Activated naive CD8-positive, alpha-beta T cell treated with anti-CD3 and anti-CD28 coated beads, Interleukin-2, amount 50 U/mL, for 16 hours (primary cell): ENCODE results near the gene LATS1.
"Not testable (repeated sequence)": the region's sequence is repeated elsewhere in the genome, so short reads cannot be mapped to it uniquely, and the experiment has no call there.

Source experiments
- DNase-seq: peaks from one replicate; pipeline ENCODE4 v3.0.0-alpha.2; 2020; ENCODE audit warnings: low read depth, low spot score

Gene LATS1

GRCh38 chr6:149728499-149729234 lies 10.8 kb upstream of the LATS1 start:
- DNase-seq, result no peak

GRCh38 chr6:149727793-149728498 lies 10.0 kb upstream of the LATS1 start:
- DNase-seq, result no peak

GRCh38 chr6:149725785-149726184 lies 7.9 kb upstream of the LATS1 start:
- no peak for DNase-seq

GRCh38 chr6:149723771-149724417 lies 6.0 kb upstream of the LATS1 start:
- no peak for DNase-seq

- no peak for DNase-seq
Observed at GRCh38 chr6:149723262-149723661, 5.4 kb upstream of the LATS1 start.

- no peak for DNase-seq
Observed at GRCh38 chr6:149719531-149719930, 1.6 kb upstream of the LATS1 start.

- DNase-seq, result no peak
Observed at GRCh38 chr6:149717255-149717587, 680 bp downstream of the LATS1 start.

GRCh38 chr6:149716181-149716963 lies 1.5 kb downstream of the LATS1 start:
- DNase-seq, result no peak

GRCh38 chr6:149714442-149714841 lies 3.5 kb downstream of the LATS1 start:
- DNase-seq, result no peak

GRCh38 chr6:149711711-149712110 lies 6.2 kb downstream of the LATS1 start:
- no peak for DNase-seq

- no peak for DNase-seq
Observed at GRCh38 chr6:149701714-149702113, 16.2 kb downstream of the LATS1 start.

GRCh38 chr6:149699150-149699549 lies 18.8 kb downstream of the LATS1 start:
- DNase-seq, result no peak

GRCh38 chr6:149698175-149698574 lies 19.7 kb downstream of the LATS1 start:
- DNase-seq, result no peak

GRCh38 chr6:149696901-149697300 lies 21.0 kb downstream of the LATS1 start:
- DNase-seq, result no peak

GRCh38 chr6:149694921-149695320 lies 23.0 kb downstream of the LATS1 start:
- DNase-seq, result no peak

- DNase-seq, result no peak
Observed at GRCh38 chr6:149691201-149691600, 26.7 kb downstream of the LATS1 start.

GRCh38 chr6:149686230-149686629 lies 31.7 kb downstream of the LATS1 start:
- DNase-seq, result no peak

- DNase-seq, result no peak
Observed at GRCh38 chr6:149683256-149683859, 34.5 kb downstream of the LATS1 start.

GRCh38 chr6:149681845-149682244 lies 36.1 kb downstream of the LATS1 start:
- DNase-seq, result not testable (repeated sequence)

- no peak for DNase-seq
Observed at GRCh38 chr6:149681209-149681608, 36.7 kb downstream of the LATS1 start.

- no peak for DNase-seq
Observed at GRCh38 chr6:149680503-149680902, 37.4 kb downstream of the LATS1 start.

- not testable (repeated sequence) for DNase-seq
Observed at GRCh38 chr6:149672265-149672664, 45.6 kb downstream of the LATS1 start.
